HG03571 (cell line): ENCODE data around the gene OXNAD1.

Source experiments
- ATAC-seq: cut with Tn5 transposase; IDR thresholded peaks from one replicate; pipeline ENCODE4 v1.9.1; 2021; ENCODE audit not compliant: unreplicated experiment

Gene OXNAD1

DNA sequence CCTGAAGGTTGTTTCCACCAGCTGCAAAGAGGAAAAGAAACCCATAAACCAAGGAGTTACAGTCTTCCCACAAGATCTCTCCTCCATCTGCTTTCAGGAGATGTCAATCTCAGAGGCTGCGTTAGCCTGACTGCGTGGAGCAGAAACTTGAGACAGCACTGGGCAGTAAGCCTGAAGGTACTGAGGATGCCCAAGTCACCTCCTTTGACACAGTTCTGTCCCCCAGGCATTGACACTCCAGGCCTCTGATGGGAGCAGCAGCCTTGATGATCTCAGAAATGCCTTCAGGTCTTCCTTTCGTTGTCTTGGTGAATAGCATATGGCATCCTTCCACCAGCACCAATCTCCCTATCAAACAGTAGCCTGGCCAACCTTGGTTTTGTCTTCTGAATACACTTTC, 89.3 kb downstream of the OXNAD1 start:
- no peak for ATAC-seq
